IPS-20b (cell line): ENCODE measurements around the gene HBS1L.

Source experiments
- H3K27ac ChIP-seq: one replicate; pipeline ENCODE4 v1.5.1; 2013; ENCODE audit warnings: low read length
- H3K27me3 ChIP-seq: 2 replicates; pipeline ENCODE4 v1.6.1; 2013; ENCODE audit warnings: mild to moderate bottlenecking, low read length, inconsistent platforms; ENCODE audit not compliant: insufficient read depth
- H3K36me3 ChIP-seq: 2 replicates; pipeline ENCODE4 v1.6.1; 2013; ENCODE audit warnings: low read depth, mild to moderate bottlenecking, inconsistent platforms, low read length, moderate library complexity; ENCODE audit not compliant: insufficient read depth
- H3K4me1 ChIP-seq: 2 replicates; pipeline ENCODE4 v1.6.1; 2013; ENCODE audit warnings: mild to moderate bottlenecking, control low read depth, inconsistent platforms, low read length, moderate library complexity; ENCODE audit not compliant: insufficient read depth
- H3K4me3 ChIP-seq: 2 replicates; pipeline ENCODE4 v1.5.1; 2013; ENCODE audit warnings: mild to moderate bottlenecking, low read length, inconsistent platforms
- H3K9ac ChIP-seq: 2 replicates; pipeline ENCODE4 v1.6.1; 2013; ENCODE audit warnings: low read depth, mild to moderate bottlenecking, inconsistent platforms, low read length, moderate library complexity
- H3K9me3 ChIP-seq: 2 replicates; pipeline ENCODE4 v1.6.1; 2013; ENCODE audit warnings: mild to moderate bottlenecking, low read depth, low read length, inconsistent platforms; ENCODE audit not compliant: insufficient read depth

The HBS1L gene

GRCh38 chr6:135030532-135031178, 24.0 kb downstream of the HBS1L start:
- H3K4me1 ChIP-seq = peaks cover 9% of the 10 kb centered on the region; the same call in 1 of the 2 replicates
- H3K27ac ChIP-seq = no peak overlapping the region
- H3K4me3 ChIP-seq = no peak overlapping the region
- H3K9ac ChIP-seq = no peak overlapping the region
- peaks cover 34% of the 10 kb centered on the region for H3K36me3 ChIP-seq
- no peaks in the 10 kb centered on the region for H3K27me3 ChIP-seq
- no peaks in the 10 kb centered on the region for H3K9me3 ChIP-seq

- Histone ChIP-seq H3K4me3 (no peak overlapping the region), H3K9ac (no peak overlapping the region), H3K9me3 (no peaks in the 10 kb centered on the region), H3K4me1 (peaks cover 15% of the 10 kb centered on the region; the same call in 1 of the 2 replicates), H3K27ac (no peak overlapping the region), H3K36me3 (peaks cover 34% of the 10 kb centered on the region), H3K27me3 (no peaks in the 10 kb centered on the region)
Observed at GRCh38 chr6:135030056-135030473, 24.6 kb downstream of the HBS1L start.

- Histone ChIP-seq H3K4me3 (peak overlapping the region; percentile 31; the same call in 1 of the 2 replicates), H3K9me3 (no peaks in the 10 kb centered on the region), H3K27me3 (no peaks in the 10 kb centered on the region), H3K4me1 (peaks cover 17% of the 10 kb centered on the region; the same call in 1 of the 2 replicates), H3K27ac (peak overlapping the region; percentile 13), H3K9ac (peak overlapping the region; percentile 43; the same call in 1 of the 2 replicates), H3K36me3 (peaks cover 9% of the 10 kb centered on the region)
Observed at GRCh38 chr6:135025775-135026174, 28.8 kb downstream of the HBS1L start.

GRCh38 chr6:135025175-135025574, 29.4 kb downstream of the HBS1L start:
- H3K9ac ChIP-seq = peak overlapping the region; percentile 43; the same call in 1 of the 2 replicates
- H3K9me3 ChIP-seq = no peaks in the 10 kb centered on the region
- H3K4me1 ChIP-seq = peaks cover 17% of the 10 kb centered on the region; the same call in 1 of the 2 replicates
- peaks cover 6% of the 10 kb centered on the region for H3K36me3 ChIP-seq
- H3K4me3 ChIP-seq = peak overlapping the region; percentile 31; the same call in 1 of the 2 replicates
- peak overlapping the region; percentile 13 for H3K27ac ChIP-seq
- no peaks in the 10 kb centered on the region for H3K27me3 ChIP-seq

GRCh38 chr6:135022050-135022697, 32.4 kb downstream of the HBS1L start:
- no peak overlapping the region for H3K27ac ChIP-seq
- H3K36me3 ChIP-seq = no peaks in the 10 kb centered on the region
- no peaks in the 10 kb centered on the region for H3K27me3 ChIP-seq
- peaks cover 17% of the 10 kb centered on the region; the same call in 1 of the 2 replicates for H3K4me1 ChIP-seq
- no peak overlapping the region for H3K9ac ChIP-seq
- no peaks in the 10 kb centered on the region for H3K9me3 ChIP-seq
- H3K4me3 ChIP-seq = no peak overlapping the region

GRCh38 chr6:135021310-135022049, 33.1 kb downstream of the HBS1L start:
- Histone ChIP-seq H3K9me3 (no peaks in the 10 kb centered on the region), H3K36me3 (no peaks in the 10 kb centered on the region), H3K9ac (no peak overlapping the region), H3K4me1 (peaks cover 16% of the 10 kb centered on the region; the same call in 1 of the 2 replicates), H3K27me3 (no peaks in the 10 kb centered on the region), H3K4me3 (no peak overlapping the region), H3K27ac (no peak overlapping the region)

GRCh38 chr6:135018941-135019340, 35.7 kb downstream of the HBS1L start:
- no peak overlapping the region for H3K27ac ChIP-seq
- H3K4me1 ChIP-seq = no peaks in the 10 kb centered on the region
- no peak overlapping the region for H3K9ac ChIP-seq
- H3K36me3 ChIP-seq = no peaks in the 10 kb centered on the region
- no peak overlapping the region for H3K4me3 ChIP-seq
- no peaks in the 10 kb centered on the region for H3K9me3 ChIP-seq
- H3K27me3 ChIP-seq = no peaks in the 10 kb centered on the region

GRCh38 chr6:135018052-135018451, 36.6 kb downstream of the HBS1L start:
- Histone ChIP-seq H3K27ac (no peak overlapping the region), H3K36me3 (no peaks in the 10 kb centered on the region), H3K27me3 (no peaks in the 10 kb centered on the region), H3K4me1 (no peaks in the 10 kb centered on the region), H3K4me3 (no peak overlapping the region), H3K9me3 (no peaks in the 10 kb centered on the region), H3K9ac (no peak overlapping the region)

GRCh38 chr6:135014353-135014832, 40.2 kb downstream of the HBS1L start:
- H3K9ac ChIP-seq = no peak overlapping the region
- no peaks in the 10 kb centered on the region for H3K9me3 ChIP-seq

GRCh38 chr6:135013211-135013610, 41.4 kb downstream of the HBS1L start:
- no peaks in the 10 kb centered on the region for H3K27me3 ChIP-seq
- H3K27ac ChIP-seq = no peak overlapping the region
- H3K9ac ChIP-seq = no peak overlapping the region
- no peak overlapping the region for H3K4me3 ChIP-seq
- no peaks in the 10 kb centered on the region for H3K9me3 ChIP-seq
- H3K36me3 ChIP-seq = no peaks in the 10 kb centered on the region
- H3K4me1 ChIP-seq = no peaks in the 10 kb centered on the region

More at GRCh38 chr6:135014353-135014832, 40.2 kb downstream of the HBS1L start:
- Histone ChIP-seq H3K4me1 (no peaks in the 10 kb centered on the region), H3K4me3 (no peak overlapping the region), H3K36me3 (no peaks in the 10 kb centered on the region), H3K27me3 (no peaks in the 10 kb centered on the region), H3K27ac (no peak overlapping the region)

GRCh38 chr6:135012764-135013163, 41.9 kb downstream of the HBS1L start:
- Histone ChIP-seq H3K4me1 (no peaks in the 10 kb centered on the region), H3K27ac (no peak overlapping the region), H3K27me3 (no peaks in the 10 kb centered on the region), H3K9me3 (no peaks in the 10 kb centered on the region), H3K4me3 (no peak overlapping the region), H3K9ac (no peak overlapping the region), H3K36me3 (no peaks in the 10 kb centered on the region)
